ENCODE results near the gene PID1.

PID1 gene

DNA sequence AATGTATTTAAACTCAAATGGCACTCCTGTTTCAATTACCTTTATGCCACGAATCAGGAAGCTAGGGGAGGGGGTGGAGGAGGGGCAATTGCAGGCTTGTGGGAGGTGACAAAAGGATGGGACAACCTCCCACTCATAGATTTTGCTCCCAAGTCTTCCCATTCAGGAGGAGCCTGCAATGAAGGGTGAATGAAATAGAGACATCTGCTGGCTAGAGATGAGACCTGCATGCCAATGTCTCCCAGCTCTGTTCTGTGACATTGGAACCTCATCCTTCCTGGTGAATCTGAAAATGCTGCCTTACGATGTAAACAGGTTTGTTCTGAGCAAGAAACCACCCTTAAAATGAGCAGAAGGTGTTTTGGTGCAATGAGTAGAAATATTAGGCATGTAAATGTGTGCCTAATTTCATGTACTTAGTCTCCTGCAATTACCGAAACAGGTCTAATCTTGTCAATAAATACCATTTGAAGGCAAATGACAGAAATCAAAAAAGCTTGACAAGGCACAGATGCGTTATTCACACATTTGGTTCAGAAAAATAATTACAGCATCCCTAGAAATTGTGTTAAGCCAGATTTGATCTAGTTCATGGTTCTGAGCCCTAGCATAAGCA lies 2.7 kb upstream of the PID1 start:
- Histone ChIP-seq H3K4me1 (ENCODE audit: insufficient read depth, low read length) (no peaks in the 10 kb centered on the region), H3K9ac (ENCODE audit: low read depth, low read length) (peak overlapping the region; percentile 28; the same call in 1 of the 2 replicates), H3K9me3 (ENCODE audit: control insufficient read depth, insufficient read depth, low read length) (no peaks in the 10 kb centered on the region), H3K36me3 (ENCODE audit: insufficient read depth, low read length) (no peaks in the 10 kb centered on the region)

DNA sequence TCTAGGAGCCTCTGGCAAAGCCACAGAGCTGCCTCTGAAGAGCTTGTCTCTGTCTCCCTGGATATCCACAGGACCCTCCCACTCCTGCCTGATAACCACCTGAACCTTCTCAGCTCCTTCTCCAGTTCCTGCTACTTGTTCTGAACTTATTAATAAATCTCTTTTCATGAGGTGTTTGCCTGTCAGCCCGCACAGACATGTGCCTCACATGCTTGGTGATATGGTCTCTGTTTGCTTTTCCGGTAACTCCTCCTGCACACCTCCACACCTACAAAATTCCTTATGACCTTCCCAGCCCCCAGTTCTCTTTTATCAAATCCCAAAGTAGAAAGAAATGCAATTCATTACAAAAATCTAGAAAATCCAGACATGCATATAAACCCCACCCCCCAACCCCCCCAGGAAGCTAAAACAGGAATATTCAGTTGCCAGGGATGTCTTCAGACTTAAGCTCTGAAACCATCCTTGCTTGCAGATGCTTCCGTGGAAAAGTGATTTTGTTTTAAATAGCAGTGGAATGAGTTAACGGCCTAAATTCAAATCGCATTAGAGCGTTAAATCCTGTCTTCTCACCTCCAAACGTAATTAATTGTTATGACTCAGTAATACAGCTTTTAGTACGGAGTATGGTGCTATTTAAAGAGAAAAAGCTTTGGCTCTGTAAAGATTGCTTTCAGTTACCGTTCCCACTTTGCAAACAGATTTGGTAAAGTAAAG lies 2.1 kb upstream of the PID1 start:
- no peaks in the 10 kb centered on the region for H3K9me3 ChIP-seq (ENCODE audit: control insufficient read depth, insufficient read depth, low read length)

DNA sequence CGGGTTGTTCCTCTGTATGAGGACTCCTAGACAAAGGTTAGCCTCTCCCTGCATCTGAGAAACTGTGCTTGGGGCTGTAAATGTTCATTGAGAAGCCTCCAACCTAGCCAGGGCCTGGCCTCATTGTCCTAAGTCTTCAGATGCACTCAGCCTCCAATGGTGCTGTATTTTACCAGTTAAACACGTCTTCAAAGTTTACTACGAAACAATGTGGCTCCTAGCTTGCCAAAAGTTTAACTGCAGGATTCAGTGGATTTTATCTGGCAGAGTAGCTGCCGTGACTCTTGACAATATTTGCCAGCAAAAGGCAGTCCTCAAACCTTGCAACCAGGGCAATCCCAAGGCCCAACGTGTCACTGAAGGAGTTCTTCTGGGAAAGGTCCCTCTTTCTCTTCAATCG lies 1.1 kb downstream of the PID1 start:
- no peaks in the 10 kb centered on the region for H3K9me3 ChIP-seq (ENCODE audit: control insufficient read depth, insufficient read depth, low read length)
- H3K36me3 ChIP-seq (ENCODE audit: insufficient read depth, low read length): no peaks in the 10 kb centered on the region
- no peaks in the 10 kb centered on the region for H3K4me1 ChIP-seq (ENCODE audit: insufficient read depth, low read length)
- no peak overlapping the region for H3K9ac ChIP-seq (ENCODE audit: low read depth, low read length)

More for the DNA sequence above, 2.1 kb upstream of the PID1 start:
- Histone ChIP-seq H3K4me1 (ENCODE audit: insufficient read depth, low read length) (no peaks in the 10 kb centered on the region), H3K36me3 (ENCODE audit: insufficient read depth, low read length) (no peaks in the 10 kb centered on the region), H3K9ac (ENCODE audit: low read depth, low read length) (peak overlapping the region; percentile 28; the same call in 1 of the 2 replicates)

- no peaks in the 10 kb centered on the region for H3K36me3 ChIP-seq (ENCODE audit: insufficient read depth, low read length)
Observed at GRCh38 chr2:229269146-229269545, 1.9 kb downstream of the PID1 start.

GRCh38 chr2:229268626-229269025 lies 2.5 kb downstream of the PID1 start:
- Histone ChIP-seq H3K9ac (ENCODE audit: low read depth, low read length) (no peak overlapping the region), H3K9me3 (ENCODE audit: control insufficient read depth, insufficient read depth, low read length) (no peaks in the 10 kb centered on the region), H3K4me1 (ENCODE audit: insufficient read depth, low read length) (no peaks in the 10 kb centered on the region), H3K36me3 (ENCODE audit: insufficient read depth, low read length) (no peaks in the 10 kb centered on the region)

More at GRCh38 chr2:229269146-229269545, 1.9 kb downstream of the PID1 start:
- H3K9me3 ChIP-seq (ENCODE audit: control insufficient read depth, insufficient read depth, low read length): no peaks in the 10 kb centered on the region
- no peak overlapping the region for H3K9ac ChIP-seq (ENCODE audit: low read depth, low read length)
- H3K4me1 ChIP-seq (ENCODE audit: insufficient read depth, low read length): no peaks in the 10 kb centered on the region

DNA sequence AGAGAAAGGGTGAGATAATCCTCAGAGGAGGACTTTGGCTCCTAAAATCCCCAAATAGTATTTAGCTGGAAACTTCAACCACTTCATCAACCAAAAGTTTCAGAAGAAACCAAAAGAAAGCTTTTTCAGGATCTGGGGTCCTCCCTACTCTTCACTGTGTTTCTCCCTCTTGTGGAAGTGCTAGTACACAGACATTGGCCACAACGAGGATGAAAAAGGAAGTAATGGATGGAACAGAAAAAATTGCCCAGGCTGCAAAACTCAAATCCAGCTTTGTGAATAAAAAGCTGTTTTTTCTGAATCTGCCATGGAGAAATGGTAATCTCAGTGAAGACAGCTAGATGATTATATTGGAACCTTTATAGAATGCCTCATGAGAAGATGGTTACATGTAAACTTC lies 4.0 kb downstream of the PID1 start:
- Histone ChIP-seq H3K9ac (ENCODE audit: low read depth, low read length) (no peak overlapping the region), H3K9me3 (ENCODE audit: control insufficient read depth, insufficient read depth, low read length) (no peaks in the 10 kb centered on the region), H3K36me3 (ENCODE audit: insufficient read depth, low read length) (no peaks in the 10 kb centered on the region)

GRCh38 chr2:229265727-229266126 lies 5.4 kb downstream of the PID1 start:
- no peaks in the 10 kb centered on the region for H3K36me3 ChIP-seq (ENCODE audit: insufficient read depth, low read length)
- no peaks in the 10 kb centered on the region for H3K9me3 ChIP-seq (ENCODE audit: control insufficient read depth, insufficient read depth, low read length)
- H3K9ac ChIP-seq (ENCODE audit: low read depth, low read length): no peak overlapping the region
- no peaks in the 10 kb centered on the region for H3K4me1 ChIP-seq (ENCODE audit: insufficient read depth, low read length)

More for the DNA sequence above, 4.0 kb downstream of the PID1 start:
- no peaks in the 10 kb centered on the region for H3K4me1 ChIP-seq (ENCODE audit: insufficient read depth, low read length)

- Histone ChIP-seq H3K36me3 (ENCODE audit: insufficient read depth, low read length) (no peaks in the 10 kb centered on the region), H3K9me3 (ENCODE audit: control insufficient read depth, insufficient read depth, low read length) (no peaks in the 10 kb centered on the region), H3K4me1 (ENCODE audit: insufficient read depth, low read length) (no peaks in the 10 kb centered on the region), H3K9ac (ENCODE audit: low read depth, low read length) (no peak overlapping the region)
Observed at GRCh38 chr2:229261599-229261998, 9.5 kb downstream of the PID1 start.

GRCh38 chr2:229261076-229261475 lies 10.0 kb downstream of the PID1 start:
- Histone ChIP-seq H3K4me1 (ENCODE audit: insufficient read depth, low read length) (no peaks in the 10 kb centered on the region), H3K9me3 (ENCODE audit: control insufficient read depth, insufficient read depth, low read length) (no peaks in the 10 kb centered on the region), H3K36me3 (ENCODE audit: insufficient read depth, low read length) (no peaks in the 10 kb centered on the region), H3K9ac (ENCODE audit: low read depth, low read length) (no peak overlapping the region)

DNA sequence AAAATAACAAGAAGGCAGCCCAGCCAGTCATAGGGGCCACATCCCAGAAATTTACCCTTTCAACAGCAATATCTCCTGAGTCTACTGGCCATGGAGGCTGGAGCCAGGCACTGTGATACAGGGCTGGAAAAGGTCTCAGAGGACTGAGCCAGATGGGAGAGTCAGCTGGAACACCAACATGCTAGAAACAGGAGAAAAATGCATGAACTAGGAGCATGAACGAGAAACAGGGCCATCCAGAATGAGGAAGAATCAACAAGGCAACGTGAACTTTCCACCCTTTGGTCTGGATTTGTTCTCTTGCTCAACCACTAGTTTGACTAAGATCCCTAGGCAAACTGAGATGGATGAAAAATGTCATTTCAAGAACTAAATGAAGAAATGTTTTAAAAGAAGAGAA lies 13.1 kb downstream of the PID1 start:
- H3K9me3 ChIP-seq (ENCODE audit: control insufficient read depth, insufficient read depth, low read length): no peaks in the 10 kb centered on the region
- no peaks in the 10 kb centered on the region for H3K36me3 ChIP-seq (ENCODE audit: insufficient read depth, low read length)
- no peaks in the 10 kb centered on the region for H3K4me1 ChIP-seq (ENCODE audit: insufficient read depth, low read length)
- H3K9ac ChIP-seq (ENCODE audit: low read depth, low read length): no peak overlapping the region

GRCh38 chr2:229256376-229256775 lies 14.7 kb downstream of the PID1 start:
- no peaks in the 10 kb centered on the region for H3K4me1 ChIP-seq (ENCODE audit: insufficient read depth, low read length)
- no peaks in the 10 kb centered on the region for H3K9me3 ChIP-seq (ENCODE audit: control insufficient read depth, insufficient read depth, low read length)
- no peaks in the 10 kb centered on the region for H3K36me3 ChIP-seq (ENCODE audit: insufficient read depth, low read length)
- no peak overlapping the region for H3K9ac ChIP-seq (ENCODE audit: low read depth, low read length)

- no peaks in the 10 kb centered on the region for H3K9me3 ChIP-seq (ENCODE audit: control insufficient read depth, insufficient read depth, low read length)
- no peak overlapping the region for H3K9ac ChIP-seq (ENCODE audit: low read depth, low read length)
- no peaks in the 10 kb centered on the region for H3K4me1 ChIP-seq (ENCODE audit: insufficient read depth, low read length)
- H3K36me3 ChIP-seq (ENCODE audit: insufficient read depth, low read length): no peaks in the 10 kb centered on the region
Observed at GRCh38 chr2:229254206-229254605, 16.9 kb downstream of the PID1 start.

DNA sequence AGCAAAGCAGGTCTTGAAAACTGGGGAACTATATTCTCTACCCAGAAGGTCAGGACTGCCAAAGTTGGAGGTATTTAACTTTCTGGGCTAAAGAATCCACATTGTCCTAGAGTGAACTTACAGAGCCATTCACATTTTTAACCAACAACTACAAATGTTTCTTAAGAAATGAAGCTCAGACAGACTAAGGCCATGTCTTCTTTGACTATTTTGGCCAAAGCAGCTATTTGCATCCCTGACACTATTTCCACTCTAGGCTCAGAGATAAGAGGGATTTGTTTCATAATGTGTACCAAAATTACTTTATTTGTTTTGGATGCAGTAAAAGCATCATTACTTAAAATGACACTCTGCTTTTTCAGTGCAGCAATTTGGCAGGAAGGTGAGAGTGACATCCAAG lies 18.1 kb downstream of the PID1 start:
- Histone ChIP-seq H3K36me3 (ENCODE audit: insufficient read depth, low read length) (no peaks in the 10 kb centered on the region), H3K9ac (ENCODE audit: low read depth, low read length) (no peak overlapping the region), H3K9me3 (ENCODE audit: control insufficient read depth, insufficient read depth, low read length) (no peaks in the 10 kb centered on the region), H3K4me1 (ENCODE audit: insufficient read depth, low read length) (no peaks in the 10 kb centered on the region)

GRCh38 chr2:229252280-229252679 lies 18.8 kb downstream of the PID1 start:
- Histone ChIP-seq H3K9ac (ENCODE audit: low read depth, low read length) (no peak overlapping the region), H3K9me3 (ENCODE audit: control insufficient read depth, insufficient read depth, low read length) (no peaks in the 10 kb centered on the region), H3K36me3 (ENCODE audit: insufficient read depth, low read length) (no peaks in the 10 kb centered on the region), H3K4me1 (ENCODE audit: insufficient read depth, low read length) (no peaks in the 10 kb centered on the region)

DNA sequence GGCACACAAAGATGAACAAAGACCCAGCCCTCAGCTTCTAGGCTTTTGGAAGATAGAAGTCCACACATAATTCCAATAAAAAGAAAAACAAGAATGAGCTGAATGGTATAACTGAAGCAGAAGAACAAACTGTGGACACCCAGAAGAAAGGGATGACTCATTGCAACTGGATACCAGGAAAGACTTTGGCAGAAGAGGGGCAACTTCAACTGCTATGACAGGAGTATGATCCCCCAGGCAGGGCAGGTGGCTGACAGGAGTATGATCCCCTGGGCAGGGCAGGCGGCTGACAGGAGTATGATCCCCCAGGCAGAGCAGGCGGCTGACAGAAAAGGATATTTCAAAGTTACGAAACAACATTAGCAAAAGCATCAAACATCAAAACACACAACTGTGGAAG lies 21.6 kb downstream of the PID1 start:
- no peak overlapping the region for H3K9ac ChIP-seq (ENCODE audit: low read depth, low read length)
- no peaks in the 10 kb centered on the region for H3K4me1 ChIP-seq (ENCODE audit: insufficient read depth, low read length)
- H3K9me3 ChIP-seq (ENCODE audit: control insufficient read depth, insufficient read depth, low read length): no peaks in the 10 kb centered on the region
- no peaks in the 10 kb centered on the region for H3K36me3 ChIP-seq (ENCODE audit: insufficient read depth, low read length)
